GM12865 (cell line): Measurements from ENCODE around the gene GLIS1.

Source experiments
- DNase-seq: peaks from one replicate; pipeline ENCODE4 v3.0.0; 2010; ENCODE audit warnings: low read depth
- H3K4me3 ChIP-seq: 2 replicates; pipeline ENCODE4 v1.5.1; 2011; ENCODE audit warnings: mild to moderate bottlenecking, low read depth, low read length, control low read depth
- CTCF ChIP-seq: IDR thresholded peaks from 2 replicates; pipeline ENCODE4 v1.5.1; 2011; ENCODE audit warnings: low read length, control low read depth, low read depth, inconsistent platforms; ENCODE audit not compliant: insufficient read depth; ENCODE audit errors: missing control alignments

Gene GLIS1

DNA sequence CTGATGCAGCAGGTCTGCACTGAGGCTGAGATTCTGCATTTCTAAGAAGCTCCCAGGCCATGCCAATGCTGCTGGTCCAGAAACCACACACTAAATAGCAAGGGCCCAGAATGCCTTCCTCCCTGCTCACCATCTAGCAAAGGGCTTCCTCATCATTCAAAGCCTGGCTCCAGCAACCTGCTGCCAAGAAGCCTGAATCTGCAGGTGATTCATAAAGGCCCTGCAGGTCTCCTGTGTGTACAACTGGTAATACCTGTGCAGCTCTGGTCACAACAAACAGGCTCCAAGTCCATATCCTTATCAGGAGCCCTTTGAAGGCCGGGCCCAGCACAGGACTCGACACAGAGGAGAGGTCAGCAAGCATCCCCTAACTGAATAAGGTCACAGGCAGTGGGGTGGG is 26.7 kb downstream of the GLIS1 start:
- TF ChIP-seq CTCF, result no peak
- no peak overlapping the region for H3K4me3 ChIP-seq
- no peak for DNase-seq

DNA sequence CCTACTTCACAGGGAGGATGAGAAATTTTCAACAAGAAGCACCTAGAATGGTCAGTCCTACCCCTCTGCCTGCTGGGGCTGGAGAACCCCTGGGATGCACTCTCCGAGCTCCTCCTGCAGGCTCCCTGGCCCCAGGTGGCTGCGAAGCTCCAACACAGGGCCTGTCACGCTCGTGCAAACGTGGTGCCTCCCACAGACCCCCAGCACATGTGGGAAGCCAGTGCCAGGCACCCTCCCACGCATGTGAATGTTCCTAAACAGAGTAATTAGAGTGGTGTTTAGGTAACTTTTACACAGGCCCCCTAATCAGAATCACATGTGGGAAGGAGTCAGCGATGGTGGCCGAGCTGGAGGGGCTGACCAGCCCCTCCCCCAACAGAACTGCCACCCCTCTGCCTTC is 28.4 kb downstream of the GLIS1 start:
- no peak overlapping the region for H3K4me3 ChIP-seq
- no peak for DNase-seq
- TF ChIP-seq CTCF, result no peak

GRCh38 chr1:53708687-53709086 is 30.3 kb downstream of the GLIS1 start:
- no peak for DNase-seq
- no peak for TF ChIP-seq CTCF

GRCh38 chr1:53706356-53706755 is 32.6 kb downstream of the GLIS1 start:
- no peak for TF ChIP-seq CTCF
- H3K4me3 ChIP-seq, result no peak overlapping the region
- no peak for DNase-seq

More at GRCh38 chr1:53708687-53709086, 30.3 kb downstream of the GLIS1 start:
- no peak overlapping the region for H3K4me3 ChIP-seq

DNA sequence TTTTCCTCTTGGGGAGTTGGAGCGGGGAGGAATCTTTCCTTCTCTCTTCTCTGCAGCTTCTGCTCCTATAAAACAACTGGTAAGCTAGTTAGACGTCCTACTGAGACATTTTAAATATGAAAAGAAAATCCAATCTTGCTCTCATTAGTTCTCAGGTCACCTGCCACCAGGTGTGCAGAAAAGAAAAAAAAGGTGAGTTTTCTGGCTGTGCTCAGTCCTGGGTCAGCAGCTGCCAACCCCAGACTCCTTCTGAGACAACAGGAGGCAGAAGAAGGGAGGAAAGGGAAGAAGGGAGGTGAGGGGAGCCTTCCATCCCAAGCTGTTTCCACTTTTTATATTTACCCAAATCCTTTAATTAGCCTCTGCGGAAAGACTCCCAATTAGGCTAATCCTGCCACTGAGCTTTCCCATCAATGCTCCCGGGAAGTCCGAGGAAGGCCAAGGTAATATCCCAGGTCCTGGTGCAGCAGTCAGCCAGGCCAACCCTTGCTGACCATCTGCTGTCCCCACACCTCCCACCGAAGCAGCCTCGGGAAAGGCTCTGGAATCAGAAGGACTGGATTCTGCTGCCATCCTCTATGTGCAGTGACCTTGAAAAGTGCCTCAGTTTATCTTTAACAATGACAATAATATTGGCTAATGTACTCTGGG is 33.4 kb downstream of the GLIS1 start:
- H3K4me3 ChIP-seq, result no peak overlapping the region
- no peak for DNase-seq
- no peak for TF ChIP-seq CTCF

DNA sequence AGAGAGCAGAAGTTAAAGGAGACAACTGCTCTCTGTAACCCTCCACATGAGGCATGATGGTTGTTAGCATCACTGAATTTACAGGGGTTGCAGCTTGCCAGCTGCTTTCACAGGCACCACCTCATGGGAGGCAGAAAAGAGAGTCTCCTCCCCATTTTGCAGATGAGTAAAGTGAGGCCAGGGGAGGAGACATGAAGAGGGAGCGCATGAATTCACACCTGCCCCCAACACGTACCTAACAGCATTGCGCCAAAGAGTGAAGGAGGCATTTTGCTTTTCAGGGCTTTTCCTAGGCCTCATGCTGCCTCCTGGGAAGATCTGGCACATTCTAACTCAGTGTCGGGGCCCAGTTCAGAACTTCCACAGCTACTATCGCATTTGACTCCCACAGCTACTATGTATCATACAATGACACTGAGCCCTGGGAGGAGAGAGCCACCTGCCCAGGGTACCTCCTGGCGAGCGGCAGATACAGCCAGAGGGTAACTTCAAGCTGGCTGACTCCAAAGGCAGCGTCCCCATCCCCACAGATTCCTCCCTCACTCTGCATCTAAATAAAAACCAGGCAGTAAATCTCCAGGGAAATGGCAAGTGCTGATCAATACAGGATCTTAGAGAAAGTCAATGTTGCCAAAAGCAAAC is 34.0 kb downstream of the GLIS1 start:
- no peak for DNase-seq
- no peak for TF ChIP-seq CTCF
- H3K4me3 ChIP-seq, result no peak overlapping the region

GRCh38 chr1:53704304-53704703 is 34.7 kb downstream of the GLIS1 start:
- H3K4me3 ChIP-seq, result no peak overlapping the region
- no peak for DNase-seq

More at GRCh38 chr1:53704304-53704703, 34.7 kb downstream of the GLIS1 start:
- TF ChIP-seq CTCF, result no peak
